Ovary (tissue), 3 donors: Measurements from ENCODE around the gene MRC1.

Source experiments
- CTCF ChIP-seq, 3 donors: fragments of 450-650 bp in 2 of 3; fragments of 200-600 bp in 1 of 3; IDR thresholded peaks; one replicate each; pipeline versions ENCODE4 v1.5.1 to v1.8.0; 2016 to 2022; ENCODE audit warnings: antibody characterized with exemption in 3 of 3, mild to moderate bottlenecking in 1 of 3
- EP300 ChIP-seq: sonication (generic); formaldehyde crosslinking; IDR thresholded peaks from one replicate; pipeline ENCODE4 v1.6.1; 2017; ENCODE audit warnings: antibody characterized with exemption
- donor health status: DM: no; HTN: no; CAD: no.

GRCh38 chr10:17918187-17918903 is 109.2 kb downstream of the MRC1 start:
- no peak for TF ChIP-seq CTCF (IDR thresholded peaks at IDR 0.05)
- TF ChIP-seq EP300 = no peak
